HG02885 (cell line): ENCODE results near the gene MACROD2.
"Not testable (repeated sequence)": the region's sequence is repeated elsewhere in the genome, so short reads cannot be mapped to it uniquely, and the experiment has no call there.

Source experiments
- ATAC-seq: cut with Tn5 transposase; IDR thresholded peaks from one replicate; pipeline ENCODE4 v1.9.1; 2021; ENCODE audit warnings: mild to moderate bottlenecking; ENCODE audit not compliant: unreplicated experiment, poor library complexity

MACROD2 gene

GRCh38 chr20:14991023-14991422 is 995.7 kb downstream of the MACROD2 start:
- no peak for ATAC-seq

- no peak for ATAC-seq
Observed at GRCh38 chr20:14992153-14992552, 996.8 kb downstream of the MACROD2 start.

- no peak for ATAC-seq
Observed at GRCh38 chr20:14992961-14993360, 997.6 kb downstream of the MACROD2 start.

- no peak for ATAC-seq
Observed at GRCh38 chr20:14996883-14997672, 1001.8 kb downstream of the MACROD2 start.

GRCh38 chr20:14997791-14998190 is 1002.5 kb downstream of the MACROD2 start:
- ATAC-seq: no peak

- no peak for ATAC-seq
Observed at GRCh38 chr20:15005300-15005986, 1010.1 kb downstream of the MACROD2 start.

GRCh38 chr20:15011631-15012030 is 1016.3 kb downstream of the MACROD2 start:
- no peak for ATAC-seq

GRCh38 chr20:15012566-15012965 is 1017.2 kb downstream of the MACROD2 start:
- no peak for ATAC-seq

- not testable (repeated sequence) for ATAC-seq
Observed at GRCh38 chr20:15016875-15017274, 1021.6 kb downstream of the MACROD2 start.

- no peak for ATAC-seq
Observed at GRCh38 chr20:15018966-15019365, 1023.6 kb downstream of the MACROD2 start.

GRCh38 chr20:15020845-15021244 is 1025.5 kb downstream of the MACROD2 start:
- no peak for ATAC-seq

- no peak for ATAC-seq
Observed at GRCh38 chr20:15022921-15023320, 1027.6 kb downstream of the MACROD2 start.

- no peak for ATAC-seq
Observed at GRCh38 chr20:15026759-15027158, 1031.4 kb downstream of the MACROD2 start.

GRCh38 chr20:15030826-15031225 is 1035.5 kb downstream of the MACROD2 start:
- no peak for ATAC-seq

- ATAC-seq: no peak
Observed at GRCh38 chr20:15031546-15032351, 1036.4 kb downstream of the MACROD2 start.

GRCh38 chr20:15032352-15032622 is 1037.0 kb downstream of the MACROD2 start:
- no peak for ATAC-seq

GRCh38 chr20:15033269-15033668 is 1038.0 kb downstream of the MACROD2 start:
- ATAC-seq: no peak

GRCh38 chr20:15033891-15034290 is 1038.6 kb downstream of the MACROD2 start:
- ATAC-seq: no peak

GRCh38 chr20:15036948-15037347 is 1041.6 kb downstream of the MACROD2 start:
- ATAC-seq: no peak

- no peak for ATAC-seq
Observed at GRCh38 chr20:15039088-15039752, 1043.9 kb downstream of the MACROD2 start.

GRCh38 chr20:15042723-15043122 is 1047.4 kb downstream of the MACROD2 start:
- ATAC-seq: no peak
